NB4 (cell line): ENCODE measurements around the gene RYR2.

Source experiments
- DNase-seq: peaks from one replicate; pipeline ENCODE4 v3.0.0; 2010; ENCODE audit warnings: low read depth
- H3K4me3 ChIP-seq: one replicate; pipeline ENCODE4 v1.5.1; 2011; ENCODE audit warnings: mild to moderate bottlenecking, low read depth, low read length, moderate library complexity
- CTCF ChIP-seq: IDR thresholded peaks from one replicate; pipeline ENCODE4 v1.5.1; 2012; ENCODE audit warnings: low read depth, low read length
- MAX ChIP-seq: IDR thresholded peaks from 2 replicates; pipeline ENCODE4 v1.6.1; 2011; ENCODE audit warnings: low read depth, low read length
- MYC ChIP-seq: IDR thresholded peaks from 2 replicates; pipeline ENCODE4 v1.6.1; 2011; ENCODE audit warnings: low read depth, low read length
- POLR2A ChIP-seq: IDR thresholded peaks from 2 replicates; pipeline ENCODE4 v1.6.1; 2011; ENCODE audit warnings: mild to moderate bottlenecking; ENCODE audit not compliant: insufficient read length; ENCODE audit errors: extremely low read depth

RYR2 gene

GRCh38 chr1:237009611-237010010, 32.4 kb upstream of the RYR2 start:
- DNase-seq = no peak
- TF ChIP-seq CTCF (no peak), MAX (no peak), POLR2A (no peak), MYC (no peak)
- H3K4me3 ChIP-seq = no peak overlapping the region

GRCh38 chr1:237011432-237011831, 30.6 kb upstream of the RYR2 start:
- DNase-seq = no peak
- H3K4me3 ChIP-seq = no peak overlapping the region
- no peak for TF ChIP-seq MAX
- no peak for TF ChIP-seq CTCF
- TF ChIP-seq MYC = no peak
- TF ChIP-seq POLR2A = no peak

- DNase-seq = no peak
- no peak overlapping the region for H3K4me3 ChIP-seq
- TF ChIP-seq MYC (no peak), POLR2A (no peak), CTCF (no peak), MAX (no peak)
These were observed 29.6 kb upstream of the RYR2 start for GRCh38 chr1:237012361-237012760.

- no peak for DNase-seq
- TF ChIP-seq MYC (no peak), CTCF (no peak), MAX (no peak), POLR2A (no peak)
- H3K4me3 ChIP-seq = no peak overlapping the region
These were observed 29.1 kb upstream of the RYR2 start for GRCh38 chr1:237012788-237013383.

GRCh38 chr1:237013608-237014007, 28.4 kb upstream of the RYR2 start:
- no peak for TF ChIP-seq POLR2A
- no peak for TF ChIP-seq MYC
- H3K4me3 ChIP-seq = no peak overlapping the region
- DNase-seq = no peak

- TF ChIP-seq CTCF (no peak), MYC (no peak), MAX (no peak), POLR2A (no peak)
- DNase-seq = no peak
- H3K4me3 ChIP-seq = no peak overlapping the region
These were observed 25.4 kb upstream of the RYR2 start for GRCh38 chr1:237016626-237017025.
